ENCODE measurements around the gene AUTS2. TPM values are rescaled to one million over a fixed set of nuclear protein-coding genes. Genes with fewer than 3 reads are reported as not detected.

The AUTS2 gene
- total RNA-seq, 1 experiment from 2014 or later = not detected

- intact Hi-C loops (cut with micrococcal nuclease; ENCODE audit: unreplicated experiment) = no loop called here
- CTCF ChIA-PET = no interaction called here
- Mint-ChIP-seq H3K36me3 (ENCODE audit: insufficient read depth, unreplicated experiment) (no peaks in the 10 kb centered on the region), H3K27ac (ENCODE audit: unreplicated experiment) (no peak overlapping the region), H3K9me3 (ENCODE audit: low read depth, unreplicated experiment) (peaks cover 3% of the 10 kb centered on the region), H3K4me1 (ENCODE audit: low read depth, unreplicated experiment) (no peaks in the 10 kb centered on the region), H3K27me3 (ENCODE audit: unreplicated experiment) (no peaks in the 10 kb centered on the region), H3K4me3 (ENCODE audit: low read depth, unreplicated experiment) (no peak overlapping the region)
- DNase-seq = no peak
- no peak for TF ChIP-seq CTCF (IDR thresholded peaks at IDR 0.05; ENCODE audit: unreplicated experiment)
- no TSS peak for BruUV-seq (replicated peaks)
These were observed 739.7 kb downstream of the AUTS2 start for GRCh38 chr7:70338015-70338414.

- CTCF ChIA-PET = no interaction called here
- Mint-ChIP-seq H3K4me3 (ENCODE audit: low read depth, unreplicated experiment) (no peak overlapping the region), H3K27me3 (ENCODE audit: unreplicated experiment) (no peaks in the 10 kb centered on the region), H3K27ac (ENCODE audit: unreplicated experiment) (no peak overlapping the region), H3K4me1 (ENCODE audit: low read depth, unreplicated experiment) (no peaks in the 10 kb centered on the region), H3K36me3 (ENCODE audit: insufficient read depth, unreplicated experiment) (no peaks in the 10 kb centered on the region), H3K9me3 (ENCODE audit: low read depth, unreplicated experiment) (peaks cover 3% of the 10 kb centered on the region)
- BruUV-seq (replicated peaks) = no TSS peak
- no peak for TF ChIP-seq CTCF (IDR thresholded peaks at IDR 0.05; ENCODE audit: unreplicated experiment)
- intact Hi-C loops (cut with micrococcal nuclease; ENCODE audit: unreplicated experiment) = no loop called here
- DNase-seq = no peak
These were observed 742.0 kb downstream of the AUTS2 start for GRCh38 chr7:70340236-70340635.

GRCh38 chr7:70341446-70341845, 743.2 kb downstream of the AUTS2 start:
- no peaks in the 10 kb centered on the region for H3K27me3 Mint-ChIP-seq (ENCODE audit: unreplicated experiment)
- no TSS peak for BruUV-seq (replicated peaks)
- no peak for TF ChIP-seq CTCF (IDR thresholded peaks at IDR 0.05; ENCODE audit: unreplicated experiment)
- peaks cover 3% of the 10 kb centered on the region for H3K9me3 Mint-ChIP-seq (ENCODE audit: low read depth, unreplicated experiment)
- DNase-seq = no peak
- intact Hi-C loops (cut with micrococcal nuclease; ENCODE audit: unreplicated experiment) = no loop called here
- no peak overlapping the region for H3K27ac Mint-ChIP-seq (ENCODE audit: unreplicated experiment)
- H3K4me3 Mint-ChIP-seq (ENCODE audit: low read depth, unreplicated experiment) = no peak overlapping the region
- no peaks in the 10 kb centered on the region for H3K4me1 Mint-ChIP-seq (ENCODE audit: low read depth, unreplicated experiment)
- H3K36me3 Mint-ChIP-seq (ENCODE audit: insufficient read depth, unreplicated experiment) = no peaks in the 10 kb centered on the region
- CTCF ChIA-PET = no interaction called here

GRCh38 chr7:70343519-70343918, 745.2 kb downstream of the AUTS2 start:
- H3K27ac Mint-ChIP-seq (ENCODE audit: unreplicated experiment) = no peak overlapping the region
- BruUV-seq (replicated peaks) = no TSS peak

More at GRCh38 chr7:70343519-70343918, 745.2 kb downstream of the AUTS2 start:
- no peaks in the 10 kb centered on the region for H3K4me1 Mint-ChIP-seq (ENCODE audit: low read depth, unreplicated experiment)
- H3K9me3 Mint-ChIP-seq (ENCODE audit: low read depth, unreplicated experiment) = peaks cover 6% of the 10 kb centered on the region
- TF ChIP-seq CTCF (IDR thresholded peaks at IDR 0.05; ENCODE audit: unreplicated experiment) = no peak
- H3K36me3 Mint-ChIP-seq (ENCODE audit: insufficient read depth, unreplicated experiment) = no peaks in the 10 kb centered on the region
- H3K4me3 Mint-ChIP-seq (ENCODE audit: low read depth, unreplicated experiment) = no peak overlapping the region
- intact Hi-C loops (cut with micrococcal nuclease; ENCODE audit: unreplicated experiment) = no loop called here
- H3K27me3 Mint-ChIP-seq (ENCODE audit: unreplicated experiment) = no peaks in the 10 kb centered on the region
- no peak for DNase-seq
- CTCF ChIA-PET = no interaction called here
